Fibroblast of lung (primary cell): ENCODE results near the gene BCAS3. TPM values are rescaled to one million over a fixed set of nuclear protein-coding genes. Genes with fewer than 3 reads are reported as not detected.

Source experiments
- DNase-seq, 2 donors: peaks; one replicate each; pipeline versions ENCODE4 v3.0.0 to v3.0.0-alpha.2; 2010; ENCODE audit warnings: low read depth in 2 of 2
- H2AFZ ChIP-seq: 2 replicates; pipeline ENCODE4 v1.5.1; 2012; ENCODE audit warnings: low read length, control low read depth, inconsistent platforms
- H3K27ac ChIP-seq: 2 replicates; pipeline ENCODE4 v1.5.1; 2011; ENCODE audit warnings: low read length, control low read depth; ENCODE audit not compliant: insufficient read depth
- H3K27me3 ChIP-seq: 2 replicates; pipeline ENCODE4 v1.5.1; 2011; ENCODE audit warnings: mild to moderate bottlenecking, low read length; ENCODE audit not compliant: control insufficient read depth, insufficient read depth
- H3K36me3 ChIP-seq: 2 replicates; pipeline ENCODE4 v1.5.1; 2011; ENCODE audit warnings: low read length; ENCODE audit not compliant: control insufficient read depth, insufficient read depth
- H3K4me1 ChIP-seq: 2 replicates; pipeline ENCODE4 v1.5.1; 2011; ENCODE audit warnings: low read length; ENCODE audit not compliant: control insufficient read depth, insufficient read depth; ENCODE audit errors: extremely low read depth
- H3K4me2 ChIP-seq: 2 replicates; pipeline ENCODE4 v1.5.1; 2011; ENCODE audit warnings: low read length, control low read depth; ENCODE audit not compliant: insufficient read depth; ENCODE audit errors: extremely low read depth
- H3K4me3 ChIP-seq, 4 experiments: fragments of 200-600 bp in 1 of 4; sonication (generic) in 1 of 4; replicated peaks in 1 of 4; 2 replicates each; pipeline ENCODE4 v1.5.1; 2011 to 2016; ENCODE audit warnings: low read length in 4 of 4, low read depth in 3 of 4, mild to moderate bottlenecking in 3 of 4, control low read depth in 2 of 4, inconsistent platforms in 1 of 4, mixed read lengths in 1 of 4; ENCODE audit not compliant: insufficient read depth in 1 of 4; ENCODE audit errors: control extremely low read depth in 1 of 4
- H3K79me2 ChIP-seq: 2 replicates; pipeline ENCODE4 v1.5.1; 2012; ENCODE audit warnings: mild to moderate bottlenecking, low read length, inconsistent platforms; ENCODE audit not compliant: control insufficient read depth, insufficient read depth
- H3K9ac ChIP-seq: 2 replicates; pipeline ENCODE4 v1.5.1; 2011; ENCODE audit warnings: mild to moderate bottlenecking, low read length, control low read depth; ENCODE audit not compliant: insufficient read depth
- H3K9me3 ChIP-seq: 2 replicates; pipeline ENCODE4 v1.5.1; 2012; ENCODE audit warnings: low read depth, low read length; ENCODE audit not compliant: control insufficient read depth, insufficient read depth
- H4K20me1 ChIP-seq: 2 replicates; pipeline ENCODE4 v1.5.1; 2011; ENCODE audit warnings: low read length; ENCODE audit not compliant: control insufficient read depth, insufficient read depth; ENCODE audit errors: extremely low read depth
- CTCF ChIP-seq, 2 donors: IDR thresholded peaks in 1 of 2; conservative IDR thresholded peaks in 1 of 2; 1 replicate in 1 of 2; 2 replicates in 1 of 2; pipeline ENCODE4 v1.5.1; 2011 to 2012; ENCODE audit warnings: low read length in 2 of 2, control low read depth in 1 of 2, inconsistent platforms in 1 of 2, low read depth in 1 of 2, mild to moderate bottlenecking in 1 of 2
- EZH2 ChIP-seq: IDR thresholded peaks from 2 replicates; pipeline ENCODE4 v1.5.1; 2012; ENCODE audit warnings: low read length, control low read depth, mild to moderate bottlenecking; ENCODE audit errors: missing control alignments
- polyA plus RNA-seq, 2 donors: library from polyadenylated mRNA; depleted of rRNA in 1 of 2; stranded (reverse) in 1 of 2; unstranded in 1 of 2; fragments of >200 nt; gene quantifications; 2 replicates each; pipeline ENCODE4 v1.2.1, GENCODE V29; 2011 to 2012; ENCODE audit warnings: missing spikeins in 1 of 2
- total RNA-seq: library from RNA; depleted of rRNA; stranded (reverse); fragments of >200 nt; gene quantifications from 2 replicates; pipeline ENCODE4 v1.2.1, GENCODE V29; 2014

The BCAS3 gene
- total and polyA plus RNA-seq, 2 donors (not counting 1 experiment from before 2014, with no cell fraction given) = 9.9 to 43.6 TPM

GRCh38 chr17:60941028-60941427, 263.4 kb downstream of the BCAS3 start:
- Histone ChIP-seq H3K27ac (peak overlapping the region; percentile 47), H3K27me3 (no peaks in the 10 kb centered on the region), H3K36me3 (no peaks in the 10 kb centered on the region), H3K9me3 (no peaks in the 10 kb centered on the region), H3K79me2 (no peaks in the 10 kb centered on the region), H2AFZ (peak overlapping the region; percentile 71), H4K20me1 (no peaks in the 10 kb centered on the region), H3K4me2 (peak overlapping the region; percentile 80), H3K4me3 (peak overlapping the region in 1 of 4 experiments; percentile 7), H3K4me1 (peaks cover 10% of the 10 kb centered on the region), H3K9ac (no peak overlapping the region)
- DNase-seq = peak; percentile 98 to 100
- TF ChIP-seq EZH2 (no peak), CTCF (conservative IDR thresholded peaks at IDR 0.05 in 1 of 2, IDR thresholded peaks at IDR 0.05 in 1 of 2; ENCODE audit: low read depth in 1 of 2, low read length in 2 of 2) (no peak)

GRCh38 chr17:60941571-60941970, 263.9 kb downstream of the BCAS3 start:
- Histone ChIP-seq H4K20me1 (no peaks in the 10 kb centered on the region), H3K9me3 (no peaks in the 10 kb centered on the region), H3K36me3 (no peaks in the 10 kb centered on the region), H3K9ac (no peak overlapping the region), H3K4me2 (peak overlapping the region; percentile 80), H3K79me2 (no peaks in the 10 kb centered on the region), H3K4me1 (peaks cover 10% of the 10 kb centered on the region), H3K27ac (no peak overlapping the region), H3K4me3 (no peak overlapping the region), H3K27me3 (no peaks in the 10 kb centered on the region), H2AFZ (no peak overlapping the region)
- DNase-seq = no peak
- TF ChIP-seq CTCF (conservative IDR thresholded peaks at IDR 0.05 in 1 of 2, IDR thresholded peaks at IDR 0.05 in 1 of 2; ENCODE audit: low read depth in 1 of 2, low read length in 2 of 2) (no peak), EZH2 (no peak)

GRCh38 chr17:60944751-60945150, 267.1 kb downstream of the BCAS3 start:
- DNase-seq = no peak
- Histone ChIP-seq H3K9me3 (no peaks in the 10 kb centered on the region), H3K79me2 (no peaks in the 10 kb centered on the region), H3K36me3 (no peaks in the 10 kb centered on the region), H3K9ac (no peak overlapping the region), H2AFZ (no peak overlapping the region), H4K20me1 (no peaks in the 10 kb centered on the region), H3K4me2 (no peak overlapping the region), H3K4me3 (no peak overlapping the region), H3K27me3 (no peaks in the 10 kb centered on the region), H3K27ac (no peak overlapping the region), H3K4me1 (peaks cover 13% of the 10 kb centered on the region)
- no peak for TF ChIP-seq EZH2
- TF ChIP-seq CTCF (conservative IDR thresholded peaks at IDR 0.05 in 1 of 2, IDR thresholded peaks at IDR 0.05 in 1 of 2; ENCODE audit: low read depth in 1 of 2, low read length in 2 of 2) = no peak
